Measurements from ENCODE around the gene PPP2R5C.

PPP2R5C gene

GRCh38 chr14:101823066-101823465 is 61.6 kb downstream of the PPP2R5C start:
- H3K36me3 ChIP-seq: peaks cover 36% of the 10 kb centered on the region
- no peaks in the 10 kb centered on the region for H3K27me3 ChIP-seq (ENCODE audit: insufficient read depth, low read depth, severe bottlenecking)
- DNase-seq: no peak
- H3K27ac ChIP-seq: no peak overlapping the region
- TF ChIP-seq CTCF (IDR thresholded peaks at IDR 0.05; ENCODE audit: low read depth, low read length): no peak
- no peak overlapping the region for H3K4me3 ChIP-seq (ENCODE audit: low read depth, low read length)
- no peaks in the 10 kb centered on the region for H3K9me3 ChIP-seq (ENCODE audit: severe bottlenecking)

- Histone ChIP-seq H3K27ac (no peak overlapping the region), H3K36me3 (peaks cover 36% of the 10 kb centered on the region), H3K4me3 (ENCODE audit: low read depth, low read length) (no peak overlapping the region), H3K9me3 (ENCODE audit: severe bottlenecking) (no peaks in the 10 kb centered on the region), H3K27me3 (ENCODE audit: insufficient read depth, low read depth, severe bottlenecking) (no peaks in the 10 kb centered on the region)
- DNase-seq: no peak
- no peak for TF ChIP-seq CTCF (IDR thresholded peaks at IDR 0.05; ENCODE audit: low read depth, low read length)
Observed at GRCh38 chr14:101823511-101824120, 62.1 kb downstream of the PPP2R5C start.

GRCh38 chr14:101824339-101824727 is 62.8 kb downstream of the PPP2R5C start:
- Histone ChIP-seq H3K4me3 (ENCODE audit: low read depth, low read length) (no peak overlapping the region), H3K27me3 (ENCODE audit: insufficient read depth, low read depth, severe bottlenecking) (no peaks in the 10 kb centered on the region), H3K27ac (no peak overlapping the region), H3K36me3 (peaks cover 29% of the 10 kb centered on the region), H3K9me3 (ENCODE audit: severe bottlenecking) (no peaks in the 10 kb centered on the region)
- no peak for DNase-seq
- TF ChIP-seq CTCF (IDR thresholded peaks at IDR 0.05; ENCODE audit: low read depth, low read length): no peak

GRCh38 chr14:101825797-101826196 is 64.3 kb downstream of the PPP2R5C start:
- Histone ChIP-seq H3K4me3 (ENCODE audit: low read depth, low read length) (no peak overlapping the region), H3K36me3 (peaks cover 20% of the 10 kb centered on the region), H3K9me3 (ENCODE audit: severe bottlenecking) (no peaks in the 10 kb centered on the region), H3K27me3 (ENCODE audit: insufficient read depth, low read depth, severe bottlenecking) (no peaks in the 10 kb centered on the region), H3K27ac (no peak overlapping the region)
- DNase-seq: no peak
- no peak for TF ChIP-seq CTCF (IDR thresholded peaks at IDR 0.05; ENCODE audit: low read depth, low read length)

DNA sequence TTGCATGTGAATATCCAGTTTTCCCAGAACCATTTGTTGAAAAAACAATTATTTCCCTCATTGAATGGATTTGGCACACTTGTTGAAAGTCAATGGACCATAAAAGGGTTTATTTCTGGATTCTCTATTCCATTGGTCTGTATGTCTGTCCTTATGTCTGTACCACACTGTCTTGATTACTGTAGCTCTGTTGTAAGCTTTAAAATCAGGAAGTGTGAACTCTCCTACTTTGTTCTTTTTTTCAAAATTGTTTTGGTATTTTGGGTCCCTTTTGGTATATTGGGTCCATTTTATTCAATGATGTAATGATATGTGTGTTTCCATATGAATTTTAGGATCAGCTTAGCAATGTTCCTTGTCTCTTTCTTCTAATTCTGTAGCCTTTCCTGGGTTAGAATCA is 64.8 kb downstream of the PPP2R5C start:
- no peak overlapping the region for H3K27ac ChIP-seq
- no peak for TF ChIP-seq CTCF (IDR thresholded peaks at IDR 0.05; ENCODE audit: low read depth, low read length)
- H3K27me3 ChIP-seq (ENCODE audit: insufficient read depth, low read depth, severe bottlenecking): no peaks in the 10 kb centered on the region
- H3K36me3 ChIP-seq: peaks cover 20% of the 10 kb centered on the region
- H3K4me3 ChIP-seq (ENCODE audit: low read depth, low read length): no peak overlapping the region
- no peak for DNase-seq
- H3K9me3 ChIP-seq (ENCODE audit: severe bottlenecking): no peaks in the 10 kb centered on the region

- no peaks in the 10 kb centered on the region for H3K9me3 ChIP-seq (ENCODE audit: severe bottlenecking)
- H3K27me3 ChIP-seq (ENCODE audit: insufficient read depth, low read depth, severe bottlenecking): no peaks in the 10 kb centered on the region
- no peak overlapping the region for H3K27ac ChIP-seq
- no peak for DNase-seq
- peaks cover 23% of the 10 kb centered on the region for H3K36me3 ChIP-seq
- TF ChIP-seq CTCF (IDR thresholded peaks at IDR 0.05; ENCODE audit: low read depth, low read length): no peak
- no peak overlapping the region for H3K4me3 ChIP-seq (ENCODE audit: low read depth, low read length)
Observed at GRCh38 chr14:101827286-101827685, 65.8 kb downstream of the PPP2R5C start.
